Liver (tissue), 9 donors: ENCODE measurements around the gene UBE2U. TPM values are rescaled to one million over a fixed set of nuclear protein-coding genes. Genes with fewer than 3 reads are reported as not detected.

ENCODE experiments used
- DNase-seq: peaks from one replicate; pipeline ENCODE4 v3.0.0-alpha.2; 2017; ENCODE audit warnings: low spot score
- H3K27ac ChIP-seq, 2 donors: one replicate each; pipeline ENCODE4 v1.7.0; 2013; ENCODE audit warnings: inconsistent platforms in 2 of 2, low read length in 2 of 2, control low read depth in 1 of 2, low read depth in 1 of 2, mild to moderate bottlenecking in 1 of 2
- H3K27me3 ChIP-seq, 4 donors: one replicate each; pipeline versions ENCODE4 v1.6.1 to v1.7.0; 2013; ENCODE audit warnings: low read length in 3 of 4, inconsistent platforms in 1 of 4, mild to moderate bottlenecking in 1 of 4, moderate library complexity in 1 of 4; ENCODE audit not compliant: control insufficient read depth in 4 of 4, insufficient read depth in 4 of 4
- H3K36me3 ChIP-seq, 4 donors: one replicate each; pipeline versions ENCODE4 v1.6.1 to v1.7.0; 2013; ENCODE audit warnings: low read length in 3 of 4, mild to moderate bottlenecking in 3 of 4, low read depth in 1 of 4, moderate library complexity in 1 of 4; ENCODE audit not compliant: control insufficient read depth in 4 of 4, insufficient read depth in 3 of 4
- H3K4me1 ChIP-seq, 4 donors: one replicate each; pipeline versions ENCODE4 v1.6.1 to v1.7.0; 2013; ENCODE audit warnings: low read length in 3 of 4, mild to moderate bottlenecking in 3 of 4, moderate library complexity in 1 of 4; ENCODE audit not compliant: control insufficient read depth in 4 of 4, insufficient read depth in 4 of 4
- H3K4me3 ChIP-seq, 3 donors: one replicate each; pipeline versions ENCODE4 v1.6.1 to v1.7.0; 2013; ENCODE audit warnings: low read length in 3 of 3, control low read depth in 1 of 3, low read depth in 1 of 3, mild to moderate bottlenecking in 1 of 3
- H3K9ac ChIP-seq, 2 donors: one replicate each; pipeline ENCODE4 v1.7.0; 2013; ENCODE audit warnings: low read length in 2 of 2, mild to moderate bottlenecking in 2 of 2, moderate library complexity in 2 of 2, control low read depth in 1 of 2, low read depth in 1 of 2
- H3K9me3 ChIP-seq, 4 donors: one replicate each; pipeline versions ENCODE4 v1.6.1 to v1.7.0; 2013; ENCODE audit warnings: low read length in 3 of 4; ENCODE audit not compliant: control insufficient read depth in 4 of 4
- ATF3 ChIP-seq: IDR thresholded peaks from 2 replicates; pipeline ENCODE4 v1.6.1; 2016; ENCODE audit warnings: antibody characterized with exemption
- CTCF ChIP-seq: fragments of 150-350 bp; IDR thresholded peaks from 2 replicates; pipeline ENCODE4 v1.5.1; 2017; ENCODE audit warnings: improper control_type of control experiment, low read depth, low read length; ENCODE audit not compliant: missing input control
- EGR1 ChIP-seq, 2 donors: IDR thresholded peaks; 2 replicates each; pipeline ENCODE4 v1.6.1; 2016 to 2018; ENCODE audit warnings: antibody characterized with exemption in 2 of 2, low read depth in 2 of 2
- FOXA1 ChIP-seq: IDR thresholded peaks from 2 replicates; pipeline ENCODE4 v1.6.1; 2016; ENCODE audit warnings: antibody characterized with exemption
- FOXA2 ChIP-seq: IDR thresholded peaks from 2 replicates; pipeline ENCODE4 v1.6.1; 2016; ENCODE audit warnings: antibody characterized with exemption
- GABPA ChIP-seq, 2 donors: IDR thresholded peaks in 1 of 2; conservative IDR thresholded peaks in 1 of 2; 2 replicates each; pipeline ENCODE4 v1.6.1; 2016; ENCODE audit warnings: antibody characterized with exemption in 2 of 2, mild to moderate bottlenecking in 1 of 2, moderate library complexity in 1 of 2
- JUND ChIP-seq, 2 donors: IDR thresholded peaks; 2 replicates each; pipeline ENCODE4 v1.6.1; 2016; ENCODE audit warnings: antibody characterized with exemption in 2 of 2
- MAX ChIP-seq: IDR thresholded peaks from 2 replicates; pipeline ENCODE4 v1.6.1; 2016; ENCODE audit warnings: antibody characterized with exemption
- NR2F2 ChIP-seq: IDR thresholded peaks from 2 replicates; pipeline ENCODE4 v1.6.1; 2016; ENCODE audit warnings: antibody characterized with exemption
- RAD21 ChIP-seq, 2 donors: IDR thresholded peaks; 2 replicates each; pipeline ENCODE4 v1.6.1; 2016; ENCODE audit warnings: antibody characterized with exemption in 2 of 2, mild to moderate bottlenecking in 2 of 2
- REST ChIP-seq: IDR thresholded peaks from 2 replicates; pipeline ENCODE4 v1.6.1; 2016; ENCODE audit warnings: antibody characterized with exemption, mild to moderate bottlenecking
- RXRA ChIP-seq, 2 donors: IDR thresholded peaks; 2 replicates each; pipeline ENCODE4 v1.6.1; 2017 to 2018; ENCODE audit warnings: antibody characterized with exemption in 2 of 2, mild to moderate bottlenecking in 1 of 2
- YY1 ChIP-seq: IDR thresholded peaks from 2 replicates; pipeline ENCODE4 v1.6.1; 2016; ENCODE audit warnings: antibody characterized with exemption, mild to moderate bottlenecking
- WGBS: extraction: QIAGEN DNeasy Blood & Tissue Kit; methylation state at CpG from one replicate; pipeline ENCODE4 v1.1.7; 2013; 5-methylcytosine and 5-hydroxymethylcytosine counted together
- polyA plus RNA-seq, 2 donors: library from polyadenylated mRNA; stranded (reverse) in 1 of 2; unstranded in 1 of 2; fragments of 200-250 nt in 1 of 2; fragments of >200 nt in 1 of 2; fragmentation: Nextera tagmentation in 1 of 2; extraction: Ambion mirVana in 1 of 2; gene quantifications; one replicate each; pipeline versions ENCODE4 v1.2.1 to v1.2.3, GENCODE V29; 2013 to 2015
- total RNA-seq, 2 donors: library from RNA; depleted of rRNA; stranded (reverse); fragments of >200 nt; gene quantifications; one replicate each; pipeline ENCODE4 v1.2.3, GENCODE V29; 2014
- donor health status: healthy.
- donor health status: healthy.
- donor health status: healthy.
- donor health status: healthy.
- donor health status: healthy.

The UBE2U gene
- total and polyA plus RNA-seq, 4 donors = not detected

GRCh38 chr1:64171246-64171645, 32.2 kb upstream of the UBE2U start:
- no peak for DNase-seq
- Histone ChIP-seq H3K4me3 (no peak overlapping the region), H3K4me1 (no peaks in the 10 kb centered on the region), H3K27me3 (no peaks in the 10 kb centered on the region), H3K9me3 (no peaks in the 10 kb centered on the region), H3K36me3 (no peaks in the 10 kb centered on the region), H3K9ac (no peak overlapping the region), H3K27ac (no peak overlapping the region)
- WGBS = 93% methylated on average over 1 of the region's 1 CpG
- TF ChIP-seq RAD21 (IDR thresholded peaks at IDR 0.05) = no peak
- TF ChIP-seq NR2F2 = no peak
- TF ChIP-seq RXRA (IDR thresholded peaks at IDR 0.05) = no peak
- no peak for TF ChIP-seq JUND (IDR thresholded peaks at IDR 0.05)
- no peak for TF ChIP-seq FOXA1
- no peak for TF ChIP-seq YY1
- TF ChIP-seq CTCF = no peak
- no peak for TF ChIP-seq FOXA2
- no peak for TF ChIP-seq ATF3

- TF ChIP-seq EGR1 (IDR thresholded peaks at IDR 0.05; ENCODE audit: low read depth in 2 of 2) (no peak), REST (no peak), RXRA (IDR thresholded peaks at IDR 0.05) (no peak), JUND (IDR thresholded peaks at IDR 0.05) (no peak), RAD21 (IDR thresholded peaks at IDR 0.05) (no peak), ATF3 (no peak), GABPA (IDR thresholded peaks at IDR 0.05 in 1 of 2, conservative IDR thresholded peaks at IDR 0.05 in 1 of 2) (no peak), FOXA1 (no peak), NR2F2 (no peak), YY1 (no peak), MAX (no peak)
- no peaks in the 10 kb centered on the region for H3K27me3 ChIP-seq
- no peak overlapping the region for H3K4me3 ChIP-seq
- no peak overlapping the region for H3K9ac ChIP-seq
- 63% methylated on average over 3 of the region's 3 CpGs for WGBS
- no peak for DNase-seq
- H3K27ac ChIP-seq = no peak overlapping the region
- H3K9me3 ChIP-seq = no peaks in the 10 kb centered on the region
- H3K4me1 ChIP-seq = no peaks in the 10 kb centered on the region
- H3K36me3 ChIP-seq = no peaks in the 10 kb centered on the region
These were observed 31.6 kb upstream of the UBE2U start for GRCh38 chr1:64171797-64172281.
